ENCODE results near the gene NPAS2. TPM values are rescaled to one million over a fixed set of nuclear protein-coding genes. Genes with fewer than 3 reads are reported as not detected.
A peak's percentile ranks its signal among the peaks of the same experiment; 100 is the strongest.

The NPAS2 gene
- total RNA-seq, 1 experiment from 2014 or later: 10.5 TPM

- no peak for DNase-seq (ENCODE audit: low spot score)
Observed at GRCh38 chr2:100796499-100797100, 23.3 kb upstream of the NPAS2 start.

- no peak for DNase-seq (ENCODE audit: low spot score)
Observed at GRCh38 chr2:100799686-100800085, 20.3 kb upstream of the NPAS2 start.

- DNase-seq (ENCODE audit: low spot score): no peak
Observed at GRCh38 chr2:100800915-100801314, 19.0 kb upstream of the NPAS2 start.

GRCh38 chr2:100801402-100801801, 18.5 kb upstream of the NPAS2 start:
- no peak for DNase-seq (ENCODE audit: low spot score)

- DNase-seq (ENCODE audit: low spot score): no peak
Observed at GRCh38 chr2:100802066-100802465, 17.9 kb upstream of the NPAS2 start.

GRCh38 chr2:100803334-100803733, 16.6 kb upstream of the NPAS2 start:
- DNase-seq (ENCODE audit: low spot score): no peak

- DNase-seq (ENCODE audit: low spot score): no peak
Observed at GRCh38 chr2:100806550-100806949, 13.4 kb upstream of the NPAS2 start.

- no peak for DNase-seq (ENCODE audit: low spot score)
Observed at GRCh38 chr2:100807707-100808106, 12.2 kb upstream of the NPAS2 start.

GRCh38 chr2:100808582-100808981, 11.4 kb upstream of the NPAS2 start:
- no peak for DNase-seq (ENCODE audit: low spot score)

- DNase-seq (ENCODE audit: low spot score): no peak
Observed at GRCh38 chr2:100809506-100809905, 10.4 kb upstream of the NPAS2 start.

GRCh38 chr2:100810603-100811145, 9.3 kb upstream of the NPAS2 start:
- DNase-seq (ENCODE audit: low spot score): no peak

GRCh38 chr2:100812116-100812515, 7.8 kb upstream of the NPAS2 start:
- DNase-seq (ENCODE audit: low spot score): no peak

GRCh38 chr2:100812573-100812972, 7.4 kb upstream of the NPAS2 start:
- no peak for DNase-seq (ENCODE audit: low spot score)

- no peak for DNase-seq (ENCODE audit: low spot score)
Observed at GRCh38 chr2:100813527-100813926, 6.4 kb upstream of the NPAS2 start.

- no peak for DNase-seq (ENCODE audit: low spot score)
Observed at GRCh38 chr2:100814043-100814442, 5.9 kb upstream of the NPAS2 start.

GRCh38 chr2:100814453-100814852, 5.5 kb upstream of the NPAS2 start:
- peak; percentile 41 for DNase-seq (ENCODE audit: low spot score)

GRCh38 chr2:100817388-100817985, 2.5 kb upstream of the NPAS2 start:
- DNase-seq (ENCODE audit: low spot score): no peak

- no peak for DNase-seq (ENCODE audit: low spot score)
Observed at GRCh38 chr2:100818003-100818605, 1.8 kb upstream of the NPAS2 start.

- peak; percentile 63 for DNase-seq (ENCODE audit: low spot score)
Observed at GRCh38 chr2:100818606-100819369, 1.2 kb upstream of the NPAS2 start.

- no peak for DNase-seq (ENCODE audit: low spot score)
Observed at GRCh38 chr2:100820273-100820522, 259 bp downstream of the NPAS2 start.

- peak; percentile 26 for DNase-seq (ENCODE audit: low spot score)
Observed at GRCh38 chr2:100820523-100821254, 750 bp downstream of the NPAS2 start.
